DOHH2 (cell line): ENCODE measurements around the gene ENPEP.

Experiments used
- EZH2phosphoT487 ChIP-seq: fragments of 200-600 bp; sonication (generic); IDR thresholded peaks from 2 replicates; pipeline ENCODE4 v1.6.1; 2017; ENCODE audit warnings: borderline replicate concordance, mild to moderate bottlenecking, antibody characterized with exemption, low read length, moderate library complexity, mixed read lengths
- TF ChIP-seq, protein P1 (sequence below): fragments of 200-600 bp; sonication (generic); IDR thresholded peaks from one replicate; pipeline ENCODE4 v1.5.1; 2014; ENCODE audit warnings: antibody characterized with exemption, mild to moderate bottlenecking, low read depth, low read length; ENCODE audit not compliant: poor library complexity, severe bottlenecking

GRCh38 chr4:110486256-110486655, 10.3 kb downstream of the ENPEP start:
- TF ChIP-seq, protein P1, sequence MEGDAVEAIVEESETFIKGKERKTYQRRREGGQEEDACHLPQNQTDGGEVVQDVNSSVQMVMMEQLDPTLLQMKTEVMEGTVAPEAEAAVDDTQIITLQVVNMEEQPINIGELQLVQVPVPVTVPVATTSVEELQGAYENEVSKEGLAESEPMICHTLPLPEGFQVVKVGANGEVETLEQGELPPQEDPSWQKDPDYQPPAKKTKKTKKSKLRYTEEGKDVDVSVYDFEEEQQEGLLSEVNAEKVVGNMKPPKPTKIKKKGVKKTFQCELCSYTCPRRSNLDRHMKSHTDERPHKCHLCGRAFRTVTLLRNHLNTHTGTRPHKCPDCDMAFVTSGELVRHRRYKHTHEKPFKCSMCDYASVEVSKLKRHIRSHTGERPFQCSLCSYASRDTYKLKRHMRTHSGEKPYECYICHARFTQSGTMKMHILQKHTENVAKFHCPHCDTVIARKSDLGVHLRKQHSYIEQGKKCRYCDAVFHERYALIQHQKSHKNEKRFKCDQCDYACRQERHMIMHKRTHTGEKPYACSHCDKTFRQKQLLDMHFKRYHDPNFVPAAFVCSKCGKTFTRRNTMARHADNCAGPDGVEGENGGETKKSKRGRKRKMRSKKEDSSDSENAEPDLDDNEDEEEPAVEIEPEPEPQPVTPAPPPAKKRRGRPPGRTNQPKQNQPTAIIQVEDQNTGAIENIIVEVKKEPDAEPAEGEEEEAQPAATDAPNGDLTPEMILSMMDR, result no peak
- no peak for TF ChIP-seq EZH2phosphoT487
